HG03571 (cell line): ENCODE data around the gene KIF20B.
"Not testable (repeated sequence)": the region's sequence is repeated elsewhere in the genome, so short reads cannot be mapped to it uniquely, and the experiment has no call there.

Experiments
- ATAC-seq: cut with Tn5 transposase; IDR thresholded peaks from one replicate; pipeline ENCODE4 v1.9.1; 2021; ENCODE audit not compliant: unreplicated experiment

Gene KIF20B

GRCh38 chr10:89776665-89777064 lies 75.3 kb downstream of the KIF20B start:
- ATAC-seq, result no peak

DNA sequence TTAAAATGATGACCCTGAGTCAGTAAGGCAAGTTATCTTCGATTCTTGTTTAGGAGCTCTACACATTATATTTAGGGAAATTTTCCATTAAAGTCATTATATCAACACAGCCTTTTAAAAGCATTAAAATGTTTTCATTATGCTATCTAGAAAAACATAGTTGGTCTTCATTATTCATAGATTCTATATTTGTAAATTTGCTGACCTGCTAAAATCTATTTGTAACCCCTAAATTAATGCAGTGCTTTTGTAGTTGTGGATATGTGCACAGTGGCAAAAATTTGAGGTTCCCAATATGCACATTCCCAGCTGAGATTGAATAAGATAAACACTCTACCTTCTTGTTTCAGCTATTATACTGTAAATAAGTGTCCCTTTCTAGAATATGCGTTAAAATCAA lies 81.1 kb downstream of the KIF20B start:
- no peak for ATAC-seq

DNA sequence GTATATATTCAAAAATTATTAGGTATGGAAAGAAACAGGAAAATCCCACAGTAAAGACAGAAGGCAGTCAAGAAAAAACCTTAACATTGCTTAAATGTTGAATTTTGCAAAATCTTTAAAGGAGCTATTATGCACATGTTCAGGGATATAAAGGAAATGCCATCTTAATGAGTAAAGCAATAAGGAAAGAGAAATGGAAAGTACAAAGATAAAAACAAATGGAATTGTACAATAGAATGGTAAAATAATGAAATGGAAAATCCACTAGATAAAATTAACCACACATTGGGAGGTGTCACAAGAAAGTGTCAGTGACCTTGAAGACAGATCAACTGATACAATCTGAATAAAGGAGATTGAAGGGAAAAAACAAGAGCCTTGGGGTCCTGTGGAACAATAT lies 82.0 kb downstream of the KIF20B start:
- no peak for ATAC-seq

DNA sequence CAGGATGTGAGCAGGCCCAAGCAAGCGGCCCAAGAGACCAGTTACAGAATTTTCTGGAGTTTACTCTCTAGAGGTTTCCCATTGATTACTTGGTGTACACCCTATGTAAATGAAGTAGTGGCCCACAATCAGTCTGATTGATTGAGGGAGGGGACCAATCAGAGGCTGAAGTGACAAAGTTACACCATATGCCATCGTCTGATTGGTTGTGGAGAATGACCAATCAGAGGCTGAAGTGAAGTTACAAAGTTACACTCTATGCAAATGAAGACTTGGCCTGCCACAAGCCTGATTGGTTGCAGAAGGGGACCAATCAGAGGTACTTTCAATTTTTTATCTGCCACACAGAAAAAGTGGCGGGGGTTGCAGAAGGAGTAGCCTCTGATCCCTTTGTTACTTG lies 83.7 kb downstream of the KIF20B start:
- no peak for ATAC-seq

DNA sequence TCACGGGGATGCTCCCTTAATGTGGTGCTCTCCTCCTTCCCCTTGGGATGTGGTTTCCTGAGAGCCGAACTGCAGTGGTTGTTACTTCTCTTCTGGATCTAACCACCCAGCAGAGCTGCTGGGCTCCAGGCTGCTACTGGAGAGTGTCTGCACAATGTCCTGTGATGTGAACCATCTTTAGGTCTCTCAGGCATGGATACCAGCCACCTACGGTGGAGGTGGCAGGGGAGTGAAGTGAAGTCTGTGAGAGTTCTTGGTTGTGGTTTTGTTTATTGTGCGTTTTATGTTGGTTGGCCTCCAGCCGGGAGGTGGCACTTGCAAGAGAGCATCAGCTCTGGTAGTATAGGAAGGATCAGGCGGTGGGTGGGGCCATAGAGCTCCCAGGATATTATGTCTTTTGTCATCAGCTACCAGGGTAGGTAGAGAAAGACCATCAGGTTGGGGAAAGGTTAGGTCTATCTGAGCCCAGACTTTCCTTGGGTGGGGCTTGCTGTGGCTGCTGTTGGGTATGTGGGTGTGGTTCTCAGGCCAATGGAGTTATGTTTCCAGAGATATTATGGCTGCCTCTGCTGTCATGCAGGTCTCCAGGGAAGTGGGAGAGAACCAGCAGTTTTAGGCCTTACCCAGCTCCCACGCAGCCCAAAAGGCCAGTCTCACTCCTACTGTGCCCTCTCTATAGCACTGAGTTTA lies 87.9 kb downstream of the KIF20B start:
- no peak for ATAC-seq

- no peak for ATAC-seq
Measured at GRCh38 chr10:89792187-89792586, 90.8 kb downstream of the KIF20B start.

DNA sequence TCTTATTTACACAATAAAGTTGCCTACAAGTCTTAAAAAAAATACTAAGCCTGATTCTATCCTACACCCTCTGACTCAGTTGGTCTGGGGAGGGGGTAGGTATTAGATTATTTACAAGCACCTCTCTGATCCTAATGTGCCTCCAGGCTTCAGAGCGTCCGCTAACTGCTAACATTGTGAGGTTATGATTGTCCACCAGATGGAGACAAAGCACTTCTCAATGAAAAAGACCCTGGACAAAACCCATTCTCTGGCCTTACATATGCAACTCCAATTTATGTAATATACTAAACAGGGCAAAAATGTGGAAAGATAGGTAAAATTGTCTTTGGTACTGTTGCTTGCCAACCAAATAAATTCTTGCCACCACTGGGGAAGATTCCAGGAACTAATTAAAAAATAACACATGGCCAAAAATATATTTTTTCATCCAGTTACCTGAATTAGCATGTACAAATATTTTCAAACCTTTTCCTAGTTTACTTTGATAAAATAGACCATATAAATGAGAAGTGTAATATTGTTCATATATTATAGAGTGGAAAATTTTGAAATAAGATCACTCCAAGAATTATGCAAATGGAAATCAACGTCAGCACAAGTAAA lies 92.4 kb downstream of the KIF20B start:
- ATAC-seq, result peak; percentile 69

- ATAC-seq, result no peak
Measured at GRCh38 chr10:89795840-89796239, 94.5 kb downstream of the KIF20B start.

DNA sequence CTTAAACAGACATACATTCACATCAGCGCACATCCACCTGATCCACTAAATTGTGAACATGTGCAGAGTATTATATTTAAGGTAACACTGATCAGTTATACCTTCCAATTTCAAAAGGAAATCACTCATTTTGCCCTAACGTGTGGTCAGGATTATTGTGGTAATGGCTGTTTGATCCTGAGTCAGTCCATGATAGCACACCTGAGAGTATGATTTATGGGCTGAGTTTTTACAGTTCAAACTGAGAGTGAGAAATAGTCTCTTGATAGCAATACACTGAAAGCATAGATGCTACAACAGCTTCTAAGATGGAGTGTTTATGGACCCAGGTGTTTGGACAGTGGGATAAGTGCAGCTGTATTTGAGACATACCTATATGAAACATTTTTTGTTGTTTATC lies 96.7 kb downstream of the KIF20B start:
- no peak for ATAC-seq

DNA sequence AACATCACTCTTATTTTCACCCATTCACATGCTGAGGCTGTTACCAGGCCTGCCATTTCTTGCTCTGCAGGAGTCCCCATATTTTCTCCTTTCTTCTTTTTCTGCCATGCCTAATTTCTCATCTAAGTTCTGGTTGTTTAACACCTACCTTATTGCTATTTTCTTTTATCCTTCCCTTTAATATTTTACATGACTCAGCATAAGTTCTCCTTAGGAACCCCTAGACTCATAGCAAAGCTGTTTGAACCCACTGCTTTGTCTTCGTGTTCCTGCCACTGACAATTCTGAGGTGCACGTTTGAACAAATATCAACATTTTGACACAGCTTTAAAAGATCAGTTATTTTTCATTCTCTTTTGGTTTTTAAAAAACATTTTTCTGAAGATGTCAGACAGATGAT lies 98.2 kb downstream of the KIF20B start:
- ATAC-seq, result no peak

GRCh38 chr10:89805599-89806013 lies 104.2 kb downstream of the KIF20B start:
- peak; percentile 81 for ATAC-seq

GRCh38 chr10:89808842-89809241 lies 107.5 kb downstream of the KIF20B start:
- no peak for ATAC-seq

GRCh38 chr10:89809766-89810165 lies 108.4 kb downstream of the KIF20B start:
- no peak for ATAC-seq

- ATAC-seq, result no peak
Measured at GRCh38 chr10:89810908-89811525, 109.6 kb downstream of the KIF20B start.

DNA sequence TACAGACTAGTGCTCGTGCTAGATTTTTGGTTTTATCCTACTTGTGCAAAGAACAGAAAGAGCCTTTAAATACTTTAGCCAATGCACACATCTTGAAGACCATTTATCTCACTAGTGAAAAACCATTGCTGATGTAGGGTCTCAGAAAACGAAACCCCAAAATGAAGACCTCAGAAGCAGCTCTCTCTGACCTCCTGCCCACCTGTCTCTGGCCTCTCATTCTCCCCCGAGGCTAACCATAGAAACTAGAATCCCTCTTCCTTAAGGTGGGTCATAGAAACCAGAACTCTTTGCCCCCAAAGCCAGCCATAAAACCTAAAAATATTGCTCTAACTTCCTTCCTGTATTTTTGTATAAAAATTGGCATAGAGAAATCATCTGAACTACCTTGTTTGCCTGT lies 112.2 kb downstream of the KIF20B start:
- no peak for ATAC-seq

DNA sequence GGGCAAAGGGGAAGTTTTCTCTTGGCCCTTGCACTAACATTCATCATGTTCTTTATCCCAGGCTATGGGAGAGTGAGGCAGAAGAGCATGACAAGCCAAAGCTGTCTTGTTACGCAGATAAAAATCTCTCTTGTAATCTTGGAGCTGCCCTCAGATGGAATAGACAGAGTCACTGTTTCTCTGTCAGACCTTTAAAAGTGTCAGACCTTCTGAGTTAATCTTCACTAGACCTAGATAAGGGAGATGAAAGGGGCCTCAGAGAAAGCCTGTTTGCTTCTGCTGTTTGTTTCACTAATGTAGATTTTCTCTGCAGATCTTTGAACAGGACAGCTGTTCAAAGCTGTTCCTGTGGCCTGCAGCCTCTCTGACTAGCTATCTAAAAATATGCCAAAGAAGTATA lies 112.9 kb downstream of the KIF20B start:
- no peak for ATAC-seq

DNA sequence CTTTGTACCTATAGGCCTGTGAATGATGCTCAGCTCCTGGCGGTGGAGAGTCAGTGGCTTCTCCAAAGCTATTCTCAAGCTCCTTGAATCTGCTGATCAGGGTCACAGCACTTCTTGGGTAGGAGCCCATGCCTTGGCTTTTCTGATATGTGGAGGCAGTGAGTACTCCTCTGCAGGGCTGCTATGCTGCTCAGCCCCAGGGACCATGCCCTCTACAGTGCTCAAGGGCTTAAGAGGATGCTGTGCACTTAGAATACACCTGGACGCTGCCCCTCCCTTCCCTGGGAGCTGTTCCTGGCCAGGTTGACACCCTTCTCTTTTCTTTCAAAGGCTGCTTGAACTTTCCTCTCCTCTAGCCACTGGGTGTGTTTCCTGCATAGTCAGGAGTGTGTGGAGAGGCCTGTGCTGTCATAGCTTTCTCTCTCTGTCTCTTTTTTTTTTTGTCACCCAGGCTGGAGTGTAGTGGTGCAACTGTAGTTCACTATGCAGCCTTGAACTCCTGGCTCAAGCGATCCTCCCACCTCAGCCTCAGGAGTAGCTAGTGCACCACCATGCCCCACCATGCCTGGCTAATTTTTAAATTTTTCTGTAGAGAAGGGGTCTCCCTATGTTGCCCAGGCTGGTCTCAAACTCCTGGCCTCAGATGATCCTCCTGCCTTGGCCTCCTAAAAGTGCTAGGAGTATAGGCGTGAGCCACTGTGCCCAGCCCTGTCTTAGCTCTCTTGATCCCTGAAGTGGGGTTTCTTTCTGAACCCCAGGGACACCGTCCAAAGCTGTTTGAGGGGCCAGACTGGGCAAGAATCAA lies 113.9 kb downstream of the KIF20B start:
- ATAC-seq, result no peak

GRCh38 chr10:89819008-89819407 lies 117.6 kb downstream of the KIF20B start:
- ATAC-seq, result not testable (repeated sequence)
